GM19452 (cell line): ENCODE data around the gene EXOSC5.
"Not testable (repeated sequence)": the region's sequence is repeated elsewhere in the genome, so short reads cannot be mapped to it uniquely, and the experiment has no call there.

Experiments used
- ATAC-seq: cut with Tn5 transposase; IDR thresholded peaks from one replicate; pipeline ENCODE4 v1.9.1; 2021; ENCODE audit not compliant: unreplicated experiment

EXOSC5 gene

DNA sequence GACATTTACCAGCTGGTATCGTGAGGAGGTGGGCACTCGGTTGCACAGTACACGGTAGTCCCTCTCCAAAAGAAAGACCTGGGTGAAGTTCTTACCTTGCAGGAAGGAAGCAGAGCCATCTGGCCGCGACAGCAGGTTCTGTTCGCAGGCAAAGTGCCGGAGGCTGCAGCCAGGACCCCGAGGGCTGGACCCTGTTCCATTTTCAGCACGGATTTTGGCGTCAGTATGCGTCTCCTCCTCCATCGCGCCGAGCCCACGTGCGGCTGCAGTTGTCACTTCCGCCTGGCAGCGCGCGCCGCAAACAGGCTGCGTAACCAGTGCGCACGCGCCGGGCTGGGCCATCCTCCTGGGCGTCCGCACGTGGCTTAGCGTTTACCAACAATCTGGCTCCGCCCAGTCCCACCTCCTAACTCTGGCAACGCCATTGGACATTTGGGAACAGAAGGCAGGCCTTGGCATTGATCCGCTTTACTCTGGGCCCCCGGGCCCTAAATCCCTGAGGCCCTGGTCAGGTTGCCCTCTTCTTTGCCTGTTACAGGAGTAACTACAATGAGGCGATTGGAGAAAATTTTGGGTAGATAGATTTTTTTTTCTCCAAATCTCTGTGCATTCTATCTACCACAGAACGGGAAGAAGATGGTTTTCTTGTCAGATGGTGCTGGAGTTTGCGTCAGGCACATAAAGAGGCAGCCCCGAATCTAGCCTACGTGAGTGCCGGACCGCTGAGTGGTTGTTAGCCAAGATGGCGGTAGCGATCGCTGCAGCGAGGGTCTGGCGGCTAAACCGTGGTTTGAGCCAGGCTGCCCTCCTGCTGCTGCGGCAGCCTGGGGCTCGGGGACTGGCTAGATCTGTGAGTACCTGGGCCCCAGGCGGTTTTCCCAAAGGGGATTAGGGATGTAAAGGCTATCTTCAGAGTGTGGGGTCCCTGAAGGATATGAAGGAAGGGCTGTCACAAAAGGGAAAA is at the start of gene EXOSC5, which contains the start of gene BCKDHA:
Gene EXOSC5, minus strand, starts transcription at position 274 of the 964 bp plus-strand sequence. Its CDS starts 31 bp downstream, at position 243.
Gene BCKDHA, plus strand, starts transcription at position 733 of the 964 bp plus-strand sequence. Its CDS starts 10 bp downstream, at position 743.
- peak; percentile 91 for ATAC-seq

GRCh38 chr19:41445575-41445974 is 48.4 kb upstream of the EXOSC5 start:
- ATAC-seq: no peak

- ATAC-seq: no peak
Measured at GRCh38 chr19:41443813-41444455, 46.8 kb upstream of the EXOSC5 start.

- ATAC-seq: no peak
Measured at GRCh38 chr19:41442473-41443355, 45.6 kb upstream of the EXOSC5 start, which contains the start of gene ERICH4. Gene ERICH4 (plus strand): TSS chr19:41443156. CDS start chr19:41443170, 14 bp downstream.

DNA sequence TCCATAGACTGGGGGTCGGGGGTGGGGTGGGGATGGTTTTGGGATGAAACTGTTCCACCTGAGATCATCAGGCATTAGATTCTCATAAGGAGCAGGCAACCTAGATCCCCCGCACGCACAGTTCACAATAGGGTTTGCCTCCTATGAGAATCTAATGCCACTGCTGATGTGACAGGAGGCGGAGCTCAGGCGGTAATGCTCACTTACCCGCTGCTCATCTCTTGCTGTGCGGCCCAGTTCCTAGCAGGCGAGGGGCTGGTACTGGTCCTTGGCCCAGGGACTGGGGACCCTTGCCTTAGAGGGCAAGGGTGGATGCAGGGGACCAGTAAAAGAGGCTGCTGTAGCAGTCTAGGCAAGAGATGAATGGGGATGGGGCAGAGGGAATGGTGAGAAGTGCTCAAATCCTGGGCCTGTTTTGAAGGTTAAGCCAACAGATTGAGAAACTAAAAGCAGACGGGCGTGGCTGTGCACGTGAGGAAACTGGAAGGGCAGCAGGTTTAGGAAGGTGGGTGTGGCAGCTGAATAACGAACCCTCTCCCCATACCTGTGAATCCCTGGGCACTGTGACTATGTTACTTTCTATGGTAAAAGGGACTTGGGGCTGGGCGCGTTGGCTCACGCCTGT is 44.3 kb upstream of the EXOSC5 start:
- no peak for ATAC-seq

GRCh38 chr19:41439441-41440222 is 42.5 kb upstream of the EXOSC5 start, which contains the start of gene DMAC2:
Gene DMAC2 (minus strand): TSS chr19:41439912. CDS start chr19:41439899, 13 bp downstream.
- ATAC-seq: peak; percentile 87

GRCh38 chr19:41437944-41438574 is 40.9 kb upstream of the EXOSC5 start:
- no peak for ATAC-seq

GRCh38 chr19:41436674-41436951 is 39.5 kb upstream of the EXOSC5 start:
- ATAC-seq: no peak

- no peak for ATAC-seq
Measured at GRCh38 chr19:41435936-41436673, 38.9 kb upstream of the EXOSC5 start.

GRCh38 chr19:41435376-41435775 is 38.2 kb upstream of the EXOSC5 start:
- ATAC-seq: not testable (repeated sequence)

- ATAC-seq: no peak
Measured at GRCh38 chr19:41434450-41434849, 37.3 kb upstream of the EXOSC5 start.

- ATAC-seq: no peak
Measured at GRCh38 chr19:41433171-41433570, 36.0 kb upstream of the EXOSC5 start.

GRCh38 chr19:41431426-41432386 is 34.5 kb upstream of the EXOSC5 start:
- no peak for ATAC-seq

GRCh38 chr19:41430922-41431321 is 33.8 kb upstream of the EXOSC5 start:
- no peak for ATAC-seq

GRCh38 chr19:41428481-41428859 is 31.3 kb upstream of the EXOSC5 start:
- no peak for ATAC-seq

DNA sequence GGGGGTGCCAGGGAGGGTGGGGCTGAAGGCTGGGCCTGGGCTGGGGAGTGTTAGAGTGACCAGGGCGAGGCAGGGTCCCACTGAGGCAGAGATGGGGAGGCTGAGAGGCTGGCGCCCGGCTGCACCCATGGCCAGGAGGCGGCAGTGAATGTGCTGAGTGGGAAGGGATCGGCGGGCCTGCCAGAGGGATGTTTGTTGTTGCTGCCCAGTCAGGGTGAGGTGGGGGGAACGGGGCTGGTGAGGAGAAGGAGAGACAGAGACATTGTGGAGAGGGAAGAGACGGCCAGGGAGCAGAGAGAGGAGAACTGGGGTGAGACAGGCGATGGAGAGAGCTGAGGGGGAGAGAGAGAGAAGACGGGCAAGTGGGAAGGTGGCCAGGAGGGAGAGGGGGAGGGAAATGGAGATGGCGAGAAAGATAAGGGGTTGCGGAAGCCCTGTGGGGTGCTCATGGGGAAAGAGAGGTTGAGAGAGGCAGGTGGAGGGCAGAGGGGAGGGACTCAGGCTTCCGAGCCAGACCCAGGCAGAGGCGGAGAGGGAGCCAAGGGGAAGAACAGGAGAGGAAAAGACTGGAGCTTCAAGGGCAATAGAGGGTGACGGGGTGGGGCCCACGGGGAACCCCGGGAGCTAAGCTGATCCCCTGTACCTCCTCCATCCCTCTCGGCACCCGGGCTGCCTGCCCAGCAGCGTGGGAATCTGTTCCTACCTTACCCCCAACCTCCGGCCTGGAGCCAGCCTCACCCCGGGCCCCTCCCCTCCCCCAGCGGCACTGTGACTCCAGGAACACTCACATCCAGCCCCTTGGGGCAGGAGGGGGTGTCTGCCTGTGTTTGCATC is 30.7 kb upstream of the EXOSC5 start:
- ATAC-seq: no peak
